H1 (cell line): ENCODE measurements around the gene MIS18A. TPM values are rescaled to one million over a fixed set of nuclear protein-coding genes. Genes with fewer than 3 reads are reported as not detected.

ENCODE experiments used
- CTCF ChIA-PET: fragments of 300-600 bp; sonication (Branson Sonifier 250); formaldehyde crosslinking; loops from one replicate; lab custom pipeline; 2021; ENCODE audit not compliant: partially characterized antibody; lab: Charles Lee
- POLR2A ChIA-PET: fragments of 300-600 bp; sonication (Branson Sonifier 250); formaldehyde crosslinking; loops from one replicate; lab custom pipeline; 2021; ENCODE audit warnings: inconsistent platforms; ENCODE audit not compliant: partially characterized antibody; lab: Charles Lee
- DNase-seq, 2 experiments: peaks; one replicate each; pipeline versions ENCODE4 v3.0.0 to v3.0.0-alpha.2; 2010 to 2022; ENCODE audit warnings: low spot score in 2 of 2, low read depth in 1 of 2, mixed read lengths in 1 of 2
- FAIRE-seq: peaks from 2 replicates; lab custom pipeline; 2011; peaks lifted over from hg19 to GRCh38; lab: Jason Lieb, UNC
- H2AFZ ChIP-seq: 2 replicates; pipeline ENCODE4 v1.8.1; 2012; ENCODE audit warnings: low read length, inconsistent platforms
- H2AK5ac ChIP-seq: 2 replicates; pipeline ENCODE4 v1.6.1; 2013; ENCODE audit warnings: low read depth, low read length
- H2BK120ac ChIP-seq: replicated peaks from 2 replicates; pipeline ENCODE3; 2013; ENCODE audit warnings: low read depth, low read length, inconsistent platforms
- H2BK12ac ChIP-seq: 2 replicates; pipeline ENCODE4 v1.6.1; 2013; ENCODE audit warnings: low read depth, low read length
- H2BK15ac ChIP-seq: 2 replicates; pipeline ENCODE4 v1.6.1; 2013; ENCODE audit warnings: low read length
- H2BK20ac ChIP-seq: 2 replicates; pipeline ENCODE4 v1.6.1; 2013; ENCODE audit warnings: low read length
- H2BK5ac ChIP-seq: 2 replicates; pipeline ENCODE4 v1.6.1; 2013; ENCODE audit warnings: low read depth, low read length
- H3K14ac ChIP-seq: 2 replicates; pipeline ENCODE4 v1.6.1; 2013; ENCODE audit warnings: inconsistent platforms; ENCODE audit not compliant: insufficient read length
- H3K18ac ChIP-seq: 2 replicates; pipeline ENCODE4 v1.6.1; 2013; ENCODE audit warnings: low read length; ENCODE audit errors: extremely low read depth
- H3K23ac ChIP-seq: 2 replicates; pipeline ENCODE4 v1.6.1; 2013; ENCODE audit warnings: inconsistent platforms; ENCODE audit not compliant: insufficient read length
- H3K23me2 ChIP-seq: 2 replicates; pipeline ENCODE4 v1.6.1; 2013; ENCODE audit warnings: low read depth, low read length
- H3K27ac ChIP-seq: 2 replicates; pipeline ENCODE4 v1.6.1; 2011; ENCODE audit warnings: low read depth, low read length, inconsistent platforms
- H3K27me3 ChIP-seq, 4 experiments: replicated peaks in 1 of 4; 1 replicate in 1 of 4; 2 replicates in 3 of 4; pipeline versions ENCODE4 v1.6.1 to v1.8.1; 2011 to 2013; ENCODE audit warnings: low read length in 3 of 4, mild to moderate bottlenecking in 3 of 4, inconsistent platforms in 2 of 4, mixed read lengths in 2 of 4, moderate library complexity in 1 of 4; ENCODE audit not compliant: control insufficient read depth in 3 of 4, insufficient read depth in 3 of 4; ENCODE audit errors: extremely low read depth in 1 of 4
- H3K36me3 ChIP-seq, 4 experiments: 2 replicates each; pipeline versions ENCODE4 v1.6.1 to v1.8.1; 2011 to 2013; ENCODE audit warnings: mild to moderate bottlenecking in 4 of 4, low read length in 3 of 4, moderate library complexity in 2 of 4, control low read depth in 1 of 4, inconsistent platforms in 1 of 4; ENCODE audit not compliant: insufficient read depth in 4 of 4, control insufficient read depth in 2 of 4
- H3K4ac ChIP-seq: replicated peaks from 2 replicates; pipeline ENCODE3; 2013; ENCODE audit warnings: low read length, low read depth, mixed read lengths, inconsistent platforms; ENCODE audit not compliant: insufficient read length
- H3K4me1 ChIP-seq, 4 experiments: replicated peaks in 1 of 4; 1 replicate in 1 of 4; 2 replicates in 3 of 4; pipeline versions ENCODE4 v1.6.1 to v1.8.1; 2011 to 2013; ENCODE audit warnings: low read length in 3 of 4, inconsistent platforms in 2 of 4, mixed read lengths in 1 of 4; ENCODE audit not compliant: insufficient read depth in 4 of 4, control insufficient read depth in 3 of 4
- H3K4me2 ChIP-seq, 2 experiments: 2 replicates each; pipeline versions ENCODE4 v1.6.1 to v1.8.1; 2011 to 2013; ENCODE audit warnings: low read depth in 2 of 2, low read length in 2 of 2, control low read depth in 1 of 2, inconsistent platforms in 1 of 2, mild to moderate bottlenecking in 1 of 2; ENCODE audit not compliant: insufficient read depth in 1 of 2
- H3K4me3 ChIP-seq, 4 experiments: fragments of 200-600, 300-600 bp in 1 of 4; sonication (generic), shearing (Covaris generic), sonication (Bioruptor Twin) in 1 of 4; 2 replicates each; pipeline versions ENCODE4 v1.5.1 to v1.8.1; 2011 to 2016; ENCODE audit warnings: low read length in 4 of 4, low read depth in 3 of 4, control low read depth in 2 of 4, inconsistent platforms in 2 of 4, mild to moderate bottlenecking in 2 of 4, mixed read lengths in 1 of 4, moderate library complexity in 1 of 4; ENCODE audit not compliant: insufficient read depth in 2 of 4; ENCODE audit errors: extremely low read depth in 1 of 4
- H3K56ac ChIP-seq: replicated peaks from 2 replicates; pipeline ENCODE3; 2013; ENCODE audit warnings: low read depth, mild to moderate bottlenecking, mixed read lengths, low read length, inconsistent platforms; ENCODE audit not compliant: insufficient read length
- H3K79me1 ChIP-seq: 2 replicates; pipeline ENCODE4 v1.6.1; 2013; ENCODE audit warnings: low read depth, low read length, control low read depth
- H3K79me2 ChIP-seq, 2 experiments: 2 replicates each; pipeline versions ENCODE4 v1.6.1 to v1.8.1; 2012 to 2013; ENCODE audit warnings: low read length in 2 of 2, mild to moderate bottlenecking in 2 of 2, inconsistent platforms in 1 of 2; ENCODE audit not compliant: insufficient read depth in 2 of 2, control insufficient read depth in 1 of 2
- H3K9ac ChIP-seq, 4 experiments: replicated peaks in 1 of 4; 1 replicate in 1 of 4; 2 replicates in 3 of 4; pipeline versions ENCODE4 v1.6.1 to v1.8.1; 2011 to 2013; ENCODE audit warnings: low read depth in 3 of 4, low read length in 3 of 4, control low read depth in 2 of 4, mild to moderate bottlenecking in 2 of 4, moderate library complexity in 2 of 4, inconsistent platforms in 1 of 4; ENCODE audit errors: extremely low read depth in 1 of 4
- H3K9me3 ChIP-seq, 2 experiments: 2 replicates each; pipeline versions ENCODE4 v1.6.1 to v1.8.1; 2012 to 2013; ENCODE audit warnings: mild to moderate bottlenecking in 2 of 2, moderate library complexity in 2 of 2, control low read depth in 1 of 2, inconsistent platforms in 1 of 2, low read depth in 1 of 2, low read length in 1 of 2, mixed read lengths in 1 of 2; ENCODE audit not compliant: insufficient read depth in 2 of 2
- H4K20me1 ChIP-seq, 2 experiments: replicated peaks in 1 of 2; 2 replicates each; pipeline versions ENCODE3 to v1.8.1; 2011 to 2013; ENCODE audit warnings: inconsistent platforms in 2 of 2, low read length in 2 of 2, mild to moderate bottlenecking in 1 of 2; ENCODE audit not compliant: insufficient read depth in 2 of 2, control insufficient read depth in 1 of 2
- H4K5ac ChIP-seq: 2 replicates; pipeline ENCODE4 v1.6.1; 2013; ENCODE audit warnings: low read length, low read depth, mixed read lengths, inconsistent platforms; ENCODE audit not compliant: insufficient read length
- H4K8ac ChIP-seq: 2 replicates; pipeline ENCODE4 v1.8.0; 2013; ENCODE audit warnings: mild to moderate bottlenecking, moderate library complexity, low read length, inconsistent platforms; ENCODE audit not compliant: insufficient read depth; ENCODE audit errors: extremely low read depth
- H4K91ac ChIP-seq: replicated peaks from 2 replicates; pipeline ENCODE3; 2013; ENCODE audit warnings: low read length, mixed read lengths, inconsistent platforms; ENCODE audit not compliant: insufficient read length
- BACH1 ChIP-seq: IDR thresholded peaks from 2 replicates; pipeline ENCODE4 v1.6.1; 2012; ENCODE audit warnings: low read length, improper control_type of control experiment
- TAF7 ChIP-seq: optimal IDR thresholded peaks from 2 replicates; pipeline ENCODE3; 2011; ENCODE audit warnings: low read depth, mild to moderate bottlenecking, inconsistent platforms, low read length, moderate library complexity, borderline replicate concordance
- WGBS, 2 experiments: shearing (Covaris generic) in 1 of 2; methylation state at CpG; one replicate each; pipeline versions ENCODE4 v1.1.6 to v1.1.7; 2013 to 2015; ENCODE audit warnings: low lambda C conversion rate in 2 of 2, mixed read lengths in 2 of 2, inconsistent platforms in 1 of 2, low coverage in 1 of 2, missing lambda C conversion rate in 1 of 2; ENCODE audit not compliant: insufficient replicate concordance in 2 of 2, insufficient coverage in 1 of 2, insufficient read length in 1 of 2; ENCODE audit errors: extremely low coverage in 1 of 2, missing lambda C conversion rate in 1 of 2; 5-methylcytosine and 5-hydroxymethylcytosine counted together
- polyA plus RNA-seq, 7 experiments: library from polyadenylated mRNA; depleted of rRNA in 3 of 7; stranded (reverse) in 5 of 7; unstranded in 2 of 7; fragments of >200 nt in 5 of 7; fragments of 200-250 nt in 2 of 7; gene quantifications; 1 replicate in 5 of 7; 2 replicates in 1 of 7; 4 replicates in 1 of 7; pipeline versions ENCODE4 v1.2.1 to v1.2.3, GENCODE V29; 2011 to 2013; ENCODE audit warnings: missing spikeins in 2 of 7, mixed read lengths in 2 of 7
- total RNA-seq: library from RNA; stranded (reverse); fragmentation: NEBNext Ultra II Directional; extraction: Animal tissue kit (Norgen Biotek cat#: 25700); gene quantifications from 2 replicates; pipeline ENCODE4 v1.2.1, GENCODE V29; 2021

MIS18A gene
- total and polyA plus RNA-seq, 2 of the 8 experiments (the other 6 are each of a cell fraction or from before 2014, with no cell fraction given), result 28.9 to 53.0 TPM

- H2BK15ac ChIP-seq, result no peak overlapping the region
- H3K4ac ChIP-seq, result no peak overlapping the region
- no peak overlapping the region for H2BK20ac ChIP-seq
- ChIA-PET POLR2A (no interaction called here), CTCF (no interaction called here)
- H3K27me3 ChIP-seq, result no peaks in the 10 kb centered on the region
- H3K79me1 ChIP-seq, result no peaks in the 10 kb centered on the region
- H3K79me2 ChIP-seq, result peaks cover 1 to 3% of the 10 kb centered on the region in 2 experiments; a peak in 3 of 4 replicates
- H3K4me3 ChIP-seq, result no peak overlapping the region
- H2BK120ac ChIP-seq, result no peak overlapping the region
- H3K18ac ChIP-seq, result no peak overlapping the region
- WGBS, 2 experiments, result 87% methylated on average over 5 of the region's 6 CpGs; no CpG with 5 or more reads in 1 of the 2 experiments
- H2BK5ac ChIP-seq, result no peak overlapping the region
- H2AK5ac ChIP-seq, result no peak overlapping the region
- DNase-seq (no peak), FAIRE-seq (no peak)
- no peak overlapping the region for H2BK12ac ChIP-seq
- H3K23ac ChIP-seq, result no peak overlapping the region
- no peak overlapping the region for H3K14ac ChIP-seq
- no peak overlapping the region for H4K5ac ChIP-seq
- no peaks in the 10 kb centered on the region for H3K9me3 ChIP-seq
- no peak overlapping the region for H4K8ac ChIP-seq
- H4K91ac ChIP-seq, result no peak overlapping the region
- H3K4me2 ChIP-seq, result no peak overlapping the region
- H3K27ac ChIP-seq, result no peak overlapping the region
- no peaks in the 10 kb centered on the region; a peak in 1 of 7 replicates for H3K4me1 ChIP-seq
- no peak overlapping the region for H2AFZ ChIP-seq
- H3K23me2 ChIP-seq, result no peaks in the 10 kb centered on the region; the same call in none of the 2 replicates
- no peak overlapping the region for H3K56ac ChIP-seq
- H3K36me3 ChIP-seq, result no peaks in the 10 kb centered on the region
- H3K9ac ChIP-seq, result no peak overlapping the region
- H4K20me1 ChIP-seq, result no peaks in the 10 kb centered on the region
- no peak for TF ChIP-seq BACH1
- no peak for TF ChIP-seq TAF7
Observed at GRCh38 chr21:32282992-32283391, 4.1 kb upstream of the MIS18A start.
